Femur (tissue), 1 donor: Measurements from ENCODE around the gene PGLYRP3.
A peak's percentile ranks its signal among the peaks of the same experiment; 100 is the strongest.

Experiments used
- DNase-seq: peaks from one replicate; pipeline ENCODE4 v3.0.0-alpha.2; 2017

Gene PGLYRP3

GRCh38 chr1:153312570-153313186 is at the start of gene PGLYRP3:
Gene PGLYRP3, minus strand, starts transcription at chr1:153312952. Its CDS starts 2,287 bp downstream, at chr1:153310665.
- no peak for DNase-seq

GRCh38 chr1:153362187-153362775 is 49.5 kb upstream of the PGLYRP3 start:
- no peak for DNase-seq

- no peak for DNase-seq
Observed at GRCh38 chr1:153361480-153362109, 48.8 kb upstream of the PGLYRP3 start.

- no peak for DNase-seq
Observed at GRCh38 chr1:153360592-153361479, 48.1 kb upstream of the PGLYRP3 start.

GRCh38 chr1:153360190-153360589 is 47.4 kb upstream of the PGLYRP3 start:
- no peak for DNase-seq

- no peak for DNase-seq
Observed at GRCh38 chr1:153359241-153359640, 46.5 kb upstream of the PGLYRP3 start.

GRCh38 chr1:153358691-153358975 is 45.9 kb upstream of the PGLYRP3 start:
- no peak for DNase-seq

GRCh38 chr1:153357853-153358690 is 45.3 kb upstream of the PGLYRP3 start, which contains the start of gene S100A9:
Gene S100A9, plus strand, starts transcription at chr1:153357854. Its CDS starts 430 bp downstream, at chr1:153358284.
- DNase-seq, result no peak

- peak; percentile 68 for DNase-seq
Observed at GRCh38 chr1:153357076-153357852, 44.5 kb upstream of the PGLYRP3 start.

- DNase-seq, result no peak
Observed at GRCh38 chr1:153356392-153357075, 43.8 kb upstream of the PGLYRP3 start.

GRCh38 chr1:153355445-153356071 is 42.8 kb upstream of the PGLYRP3 start:
- DNase-seq, result no peak

- no peak for DNase-seq
Observed at GRCh38 chr1:153354515-153355193, 41.9 kb upstream of the PGLYRP3 start.

GRCh38 chr1:153353226-153353947 is 40.6 kb upstream of the PGLYRP3 start:
- DNase-seq, result no peak

- peak; percentile 78 for DNase-seq
Observed at GRCh38 chr1:153352523-153352922, 39.8 kb upstream of the PGLYRP3 start.

- DNase-seq, result no peak
Observed at GRCh38 chr1:153350321-153350957, 37.7 kb upstream of the PGLYRP3 start.

- DNase-seq, result no peak
Observed at GRCh38 chr1:153349363-153350320, 36.9 kb upstream of the PGLYRP3 start.
